Stimulated activated CD4-positive, alpha-beta T cell treated with anti-CD3 and anti-CD28 coated beads, Interleukin-4, amount 100 ng/mL, for 4 hours (primary cell): ENCODE results near the gene PGLYRP1.

Experiments
- DNase-seq, 2 experiments: peaks; one replicate each; pipeline ENCODE4 v3.0.0-alpha.2; 2020

The PGLYRP1 gene

DNA sequence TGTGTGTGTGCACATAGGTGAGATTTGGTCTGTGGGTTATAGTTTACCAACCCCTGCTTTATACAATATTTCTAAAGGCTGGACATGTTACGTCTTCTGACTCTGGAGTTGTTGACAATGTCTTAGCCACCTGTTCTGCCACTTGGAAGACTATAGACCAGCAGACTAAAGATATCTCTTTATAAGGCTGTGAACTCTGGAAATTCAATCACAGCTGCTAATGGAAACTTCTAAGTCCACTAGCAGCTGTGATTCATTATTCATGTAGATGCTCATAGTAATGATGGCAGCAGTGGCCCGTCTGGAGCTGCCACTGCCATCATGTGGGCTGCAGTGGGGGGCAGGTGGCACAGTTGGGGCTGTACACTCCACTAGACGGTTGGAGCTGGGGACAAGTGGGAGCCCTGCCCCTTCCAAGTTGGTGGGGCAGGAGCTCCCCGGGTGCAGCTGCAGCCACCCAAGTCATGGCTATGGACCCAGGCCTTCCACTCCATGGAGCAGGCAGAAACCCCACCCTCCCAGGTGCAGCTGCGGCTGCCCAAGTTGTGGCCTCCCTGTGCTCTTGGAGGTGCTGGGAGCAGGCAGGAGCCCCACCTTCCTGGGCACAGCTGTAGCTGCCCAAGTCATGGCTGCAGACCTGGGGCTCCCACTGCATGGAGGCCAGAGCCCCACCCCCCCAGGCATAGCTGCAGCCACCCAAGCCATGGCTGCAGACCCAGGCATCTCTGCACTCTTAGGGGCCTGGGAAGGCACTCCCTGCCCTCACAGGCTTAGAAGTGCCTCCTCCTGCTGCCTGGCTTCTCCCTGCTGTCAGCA is 9.1 kb upstream of the PGLYRP1 start:
- DNase-seq: no peak

DNA sequence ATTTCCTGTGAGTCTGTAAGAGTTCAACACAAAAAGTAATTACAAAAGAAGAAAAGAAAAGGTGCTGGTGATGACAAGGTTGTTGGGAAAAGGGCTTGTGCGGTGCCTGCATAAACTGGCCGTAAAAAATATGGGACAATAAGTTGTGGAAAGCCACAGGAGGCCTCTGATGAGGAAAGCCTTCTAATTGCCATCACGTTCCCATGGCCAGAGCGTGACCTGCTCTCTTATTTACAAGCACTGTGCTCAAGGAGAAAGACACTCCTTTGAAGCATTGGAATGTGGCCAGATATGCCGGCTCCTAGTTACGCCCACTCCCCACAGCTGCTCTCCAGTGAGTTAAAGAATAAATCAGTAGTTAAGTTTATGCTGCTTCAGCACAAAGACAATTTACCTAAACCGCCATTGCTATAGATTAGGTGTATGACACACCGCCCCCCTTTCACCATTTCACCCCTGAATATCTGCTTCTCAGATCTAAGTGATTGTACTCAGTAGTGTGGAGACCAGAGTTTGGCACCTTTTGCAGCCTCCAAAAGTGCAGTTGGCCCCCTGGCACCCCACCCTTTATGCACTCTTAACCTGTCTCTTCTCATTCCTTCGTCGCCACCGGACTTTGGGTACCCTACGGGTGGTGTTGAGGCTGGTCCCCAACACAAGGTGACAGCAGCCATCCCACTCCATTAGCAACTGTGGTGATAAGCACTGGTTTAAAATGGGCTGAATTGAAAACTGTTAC is 8.1 kb upstream of the PGLYRP1 start:
- DNase-seq: no peak

DNA sequence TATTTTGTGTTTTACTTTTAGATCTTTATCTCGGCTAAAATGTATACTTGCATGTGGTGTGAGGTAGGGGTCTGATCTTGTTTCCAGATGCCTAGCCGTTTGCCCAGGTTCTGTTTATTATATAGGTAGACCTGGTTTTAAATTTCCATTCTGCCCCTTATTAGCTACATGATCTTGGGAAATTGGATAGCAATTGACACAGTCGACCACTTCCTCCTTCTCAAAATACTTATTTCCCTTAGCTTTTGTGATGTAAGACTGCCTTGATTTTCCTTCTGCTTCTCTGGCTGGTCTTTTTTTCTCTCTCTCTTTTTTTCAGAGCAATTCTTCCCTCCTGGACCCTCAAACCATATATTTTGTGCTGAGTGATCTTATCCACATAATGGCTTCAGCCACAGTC is 3.0 kb upstream of the PGLYRP1 start:
- DNase-seq: no peak

DNA sequence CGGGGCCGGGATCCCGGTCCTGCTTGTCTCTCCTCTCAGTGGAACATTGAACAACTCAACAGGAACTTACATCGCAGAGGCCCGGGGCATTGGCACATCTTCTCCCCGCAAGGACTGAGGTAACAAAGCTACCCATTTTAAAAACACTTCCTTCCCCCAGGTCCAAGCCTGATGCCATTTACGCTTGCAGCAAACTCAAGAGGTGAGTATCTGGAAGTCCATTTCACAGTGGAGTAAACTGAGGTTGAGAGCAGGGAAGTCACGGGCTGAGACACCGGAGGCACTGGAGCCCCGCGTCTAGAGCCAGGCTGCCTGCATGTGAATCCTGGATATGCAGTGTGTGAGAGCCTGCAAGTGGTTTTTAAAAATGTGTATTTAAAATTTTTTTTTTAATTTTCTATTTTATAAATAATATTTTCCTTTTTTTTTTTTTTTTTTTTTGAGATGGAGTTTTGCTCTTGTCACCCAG is 492 bp upstream of the PGLYRP1 start:
- no peak for DNase-seq

DNA sequence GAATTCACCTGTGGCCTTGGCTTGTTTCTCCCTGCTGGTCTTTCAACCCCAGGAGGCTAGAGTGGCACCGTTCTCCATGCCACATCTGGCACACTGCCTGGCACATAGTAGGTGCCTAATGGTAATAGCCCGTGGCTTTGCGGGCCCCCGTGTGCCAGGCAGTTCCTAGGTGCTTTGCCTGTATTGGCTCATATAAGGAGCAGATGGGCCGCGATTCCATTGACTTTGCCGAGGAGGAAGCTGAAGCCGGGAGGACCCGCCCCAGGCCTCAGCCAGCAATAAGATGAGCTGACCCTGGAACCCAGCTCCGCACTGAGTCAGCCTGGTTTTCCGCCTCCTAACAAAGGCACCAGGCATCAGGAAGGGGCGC is 807 bp downstream of the PGLYRP1 start:
- no peak for DNase-seq

DNA sequence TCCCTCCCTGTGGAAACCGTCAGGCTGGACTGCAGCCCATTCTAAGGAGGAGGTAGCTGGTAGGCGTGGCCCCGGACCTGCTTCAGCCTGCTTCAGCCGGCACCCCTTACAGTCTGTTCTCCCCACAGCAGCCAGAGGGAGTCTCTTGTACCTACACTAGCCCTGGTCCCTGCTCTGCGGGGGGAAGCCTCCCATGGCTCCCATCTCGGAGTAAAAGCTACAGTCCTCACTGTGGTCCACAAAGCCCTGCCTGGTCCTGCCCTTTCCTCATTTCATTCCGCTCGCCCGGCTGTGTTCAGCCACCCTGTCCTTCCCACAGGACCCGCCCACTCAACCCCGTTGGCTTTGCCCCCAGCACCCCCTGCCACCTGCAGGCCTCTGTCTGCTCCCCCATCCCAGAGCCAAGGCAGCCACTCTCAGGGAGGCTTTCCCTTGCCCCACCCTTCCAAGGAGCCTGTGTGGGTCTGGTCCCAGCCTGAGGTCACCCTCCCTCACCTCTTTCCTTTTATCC is 1.3 kb downstream of the PGLYRP1 start:
- DNase-seq: no peak

DNA sequence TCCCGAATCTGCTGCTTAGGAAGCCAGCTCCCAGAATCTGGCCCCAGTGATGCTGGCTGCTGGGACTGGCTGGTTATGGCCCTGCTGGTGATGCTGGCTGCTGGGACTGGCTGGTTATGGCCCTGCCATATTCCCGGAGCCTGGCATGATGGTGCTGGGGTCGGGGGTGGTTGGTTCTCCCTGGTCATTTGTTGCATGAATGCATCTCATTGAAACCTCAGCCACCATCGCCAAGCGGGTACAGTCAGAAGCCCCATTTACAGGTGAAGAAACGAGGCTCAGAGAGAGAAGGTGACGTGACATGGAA is 2.1 kb downstream of the PGLYRP1 start:
- no peak for DNase-seq

DNA sequence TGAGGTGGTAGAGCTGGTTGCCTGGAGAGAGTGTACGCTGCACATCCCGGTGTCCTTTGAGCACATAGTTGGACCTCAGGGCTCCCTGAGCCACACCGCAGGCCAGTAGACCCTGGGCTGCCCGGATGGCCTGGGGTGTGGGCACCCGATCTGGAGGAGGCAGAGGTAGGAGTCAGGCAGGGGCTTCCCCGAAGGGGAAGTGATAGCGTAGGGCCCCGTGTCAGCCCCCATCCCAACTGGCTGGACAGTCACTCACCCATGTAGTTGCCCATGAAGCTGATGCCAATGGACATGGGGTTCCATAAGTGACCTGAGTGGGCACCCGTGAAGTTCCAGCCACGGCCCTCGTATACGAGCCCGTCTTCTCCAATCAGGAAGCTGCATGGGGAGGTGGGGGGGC is 3.6 kb downstream of the PGLYRP1 start:
- DNase-seq: no peak

DNA sequence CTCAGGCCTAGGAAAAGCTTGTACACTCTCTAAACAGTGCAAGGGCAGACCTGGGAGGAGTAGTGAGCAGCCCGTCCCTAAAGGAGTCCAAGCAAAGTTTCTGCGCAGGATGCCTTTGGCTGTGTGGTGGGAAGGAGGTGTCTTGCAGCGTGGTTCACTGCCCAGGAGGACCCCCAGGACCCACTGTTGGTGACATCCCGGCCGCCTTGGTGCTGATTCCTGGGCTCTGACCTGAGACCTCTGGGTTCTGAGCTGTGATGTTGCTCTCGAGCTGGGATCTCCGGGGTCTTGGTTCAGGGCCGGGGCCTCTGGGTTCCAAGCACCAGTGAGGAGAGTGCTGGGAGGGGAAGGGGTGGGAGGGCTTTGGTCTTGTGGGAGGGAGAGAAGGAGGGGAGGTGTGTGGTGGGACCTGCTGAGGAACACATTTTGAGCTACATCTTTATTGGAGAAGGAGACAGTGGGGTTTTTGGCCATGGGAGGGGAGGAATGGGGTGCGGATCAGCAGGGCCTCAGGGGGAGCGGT is 4.1 kb downstream of the PGLYRP1 start:
- DNase-seq: no peak

DNA sequence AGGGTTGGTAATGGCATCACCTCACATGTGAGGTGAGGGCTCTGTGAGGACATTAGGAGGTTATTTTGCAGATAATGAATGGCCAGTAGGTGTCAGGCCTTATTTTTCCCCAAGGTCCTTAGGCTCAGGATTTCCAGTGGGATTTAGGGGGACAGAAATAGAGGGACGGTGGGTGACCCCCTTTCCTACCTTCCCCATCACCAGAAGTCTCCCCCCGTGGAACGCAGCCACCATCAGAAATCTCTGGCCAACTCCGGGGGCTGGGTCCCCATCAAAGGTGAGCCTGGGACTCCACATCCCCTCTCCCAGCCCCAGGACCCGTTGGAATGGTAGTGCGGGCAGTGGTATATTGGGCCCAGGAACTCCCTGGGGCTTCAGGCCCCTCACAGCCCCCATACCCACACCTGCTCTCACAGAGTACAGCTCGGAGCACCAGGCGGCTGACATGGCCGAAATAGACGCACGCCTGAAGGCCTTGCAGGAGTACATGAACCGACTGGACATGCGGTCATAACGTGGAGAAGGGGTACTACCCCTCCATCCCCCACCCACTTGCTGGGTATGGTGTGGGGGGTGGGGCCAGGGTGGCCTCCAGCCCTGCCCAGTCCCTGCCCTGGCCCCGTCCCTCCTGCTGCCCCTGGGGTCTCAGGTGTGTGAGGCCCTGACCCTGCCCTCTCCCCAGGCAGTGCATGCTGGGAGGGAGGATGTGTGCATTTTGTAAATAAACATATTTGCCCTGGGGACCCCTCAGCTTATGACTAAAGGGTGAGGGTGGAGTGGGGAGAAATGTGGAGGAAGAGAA is 4.8 kb downstream of the PGLYRP1 start:
- DNase-seq: no peak

DNA sequence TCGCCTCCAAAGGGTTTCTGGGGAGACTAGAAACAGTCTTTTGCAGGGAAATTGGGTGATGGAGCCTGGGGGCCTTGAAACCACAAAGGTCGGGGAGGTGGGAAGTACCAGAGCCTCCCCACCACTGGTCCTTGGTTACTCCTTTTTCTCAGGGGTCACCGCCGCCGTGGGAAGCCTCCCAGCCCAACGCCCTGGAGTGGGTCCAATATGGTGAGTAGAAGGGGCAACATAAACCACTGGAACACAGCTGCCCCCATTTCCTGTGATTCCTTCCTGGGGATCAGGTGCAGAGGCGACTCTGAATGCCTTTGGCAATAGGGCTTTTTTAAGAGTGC is 5.8 kb downstream of the PGLYRP1 start:
- DNase-seq: no peak

DNA sequence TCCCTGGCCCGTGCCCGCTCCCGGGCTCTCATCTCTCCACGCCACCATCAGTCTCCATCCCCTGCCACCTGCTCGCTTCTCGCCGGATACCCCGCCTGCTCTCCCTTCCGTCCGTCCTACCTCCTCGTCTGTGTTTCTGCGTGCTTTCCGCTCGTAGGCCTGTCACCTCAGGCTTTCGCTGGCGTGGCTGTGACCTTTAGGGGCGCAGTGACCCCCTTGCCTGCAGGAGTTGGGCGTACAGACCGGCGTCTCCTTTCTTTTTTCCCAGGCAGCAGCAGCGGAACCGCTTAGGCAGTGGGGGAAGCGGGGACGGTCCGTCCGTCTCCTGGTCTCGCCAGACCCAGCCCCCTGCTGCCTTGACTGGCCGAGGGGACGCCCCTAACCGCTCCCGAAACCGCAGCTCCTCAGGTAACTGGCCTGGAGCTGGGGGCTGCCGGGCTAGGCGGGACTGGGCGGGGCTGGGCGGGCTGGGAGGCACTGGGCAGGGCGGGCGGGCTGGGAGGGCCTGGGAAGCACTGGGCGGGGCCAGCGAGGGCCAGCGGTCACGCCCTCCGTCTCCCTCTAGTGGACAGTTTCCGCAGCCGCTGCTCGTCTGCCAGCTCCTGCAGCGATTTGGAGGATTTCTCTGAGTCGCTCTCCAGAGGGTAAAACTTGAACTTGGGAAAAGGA is 6.3 kb downstream of the PGLYRP1 start:
- peak; percentile 74 to 83 for DNase-seq

DNA sequence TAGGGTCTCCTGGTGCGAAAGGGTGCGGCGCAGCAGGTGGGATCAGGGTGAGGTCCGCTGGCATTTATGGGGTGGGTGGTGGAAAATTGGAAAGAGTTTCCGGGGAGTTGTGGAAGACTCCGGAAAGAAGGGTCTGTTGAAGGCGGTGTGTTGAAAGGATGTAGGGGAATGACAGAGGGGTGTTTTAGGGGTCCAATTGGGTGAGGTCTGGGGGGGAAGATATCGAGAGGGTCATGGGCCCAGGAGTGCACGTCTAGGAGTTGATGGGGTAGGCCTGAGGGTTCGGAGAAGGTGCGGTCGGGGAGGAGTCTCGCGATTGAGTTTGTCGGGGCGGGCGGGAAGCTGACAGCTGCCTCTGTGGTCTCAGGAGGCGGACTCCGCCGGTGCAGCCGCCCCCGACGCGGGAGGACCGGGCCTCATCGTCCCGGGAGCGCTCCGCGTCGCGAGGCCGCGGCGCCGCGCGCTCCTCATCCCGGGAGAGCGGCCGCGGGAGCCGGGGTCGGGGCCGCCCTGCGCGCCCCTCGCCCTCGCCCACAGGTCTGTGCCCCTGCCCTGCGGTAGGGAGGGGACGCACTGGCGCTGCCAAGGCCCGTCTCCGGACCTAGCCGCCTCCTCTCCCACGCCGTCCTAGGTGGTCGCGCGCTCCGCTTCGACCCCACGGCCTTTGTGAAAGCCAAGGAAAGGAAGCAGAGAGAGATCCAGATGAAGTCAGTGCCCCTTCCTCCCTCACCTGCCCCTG is 7.0 kb downstream of the PGLYRP1 start:
- peak; percentile 34 to 40 for DNase-seq

DNA sequence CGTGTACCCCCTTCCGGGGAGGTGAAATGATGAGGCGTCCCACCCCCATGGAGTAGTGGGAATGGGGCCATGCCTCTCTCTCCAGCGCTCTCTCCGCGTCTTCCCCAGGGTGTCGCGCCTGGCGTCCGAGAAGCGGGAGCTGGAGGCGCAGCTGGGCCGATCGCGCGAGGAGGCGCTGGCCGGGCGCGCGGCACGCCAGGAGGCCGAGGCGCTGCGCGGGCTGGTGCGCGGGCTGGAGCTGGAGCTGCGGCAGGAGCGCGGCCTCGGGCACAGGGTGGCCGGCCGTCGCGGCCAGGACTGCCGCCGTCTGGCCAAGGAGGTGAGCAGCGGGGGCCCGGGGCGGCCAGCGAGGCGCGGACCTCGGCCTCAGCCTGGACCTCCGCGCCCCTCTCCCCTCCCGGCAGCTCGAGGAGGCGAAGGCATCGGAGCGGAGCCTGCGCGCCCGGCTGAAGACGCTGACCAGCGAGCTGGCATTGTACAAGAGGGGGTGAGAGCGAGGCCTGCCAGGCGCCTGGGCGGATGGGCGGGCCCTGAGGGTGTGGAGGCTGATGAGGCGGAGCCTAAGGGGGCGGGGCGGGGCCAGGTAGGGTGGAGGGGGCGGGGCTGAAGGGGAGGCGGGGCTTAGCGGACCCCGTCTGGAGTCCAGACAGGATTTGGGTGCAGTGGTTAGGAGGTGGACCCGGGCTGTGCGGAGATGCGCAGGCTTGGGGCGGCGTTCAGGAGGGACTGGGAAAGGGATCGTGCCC is 7.7 kb downstream of the PGLYRP1 start:
- peak; percentile 56 to 68 for DNase-seq

DNA sequence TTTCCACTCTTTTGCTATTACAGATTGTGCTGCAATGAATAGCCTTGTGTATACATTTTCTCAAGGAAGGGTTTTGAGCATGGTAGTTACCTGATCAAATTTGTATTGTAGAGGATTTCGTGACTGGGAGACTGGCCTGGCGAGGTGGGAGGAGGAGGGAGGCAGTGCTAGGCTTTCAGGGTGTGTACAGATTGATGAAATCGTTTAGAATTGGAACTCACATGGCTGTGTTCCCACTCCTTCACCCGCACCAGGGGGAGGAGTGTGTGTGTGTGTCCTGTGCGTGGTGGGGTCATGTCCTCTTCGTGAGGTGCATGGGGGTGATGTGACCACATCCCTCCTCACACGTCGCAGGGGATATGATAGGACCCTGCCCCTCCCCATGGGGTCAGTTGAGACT is 8.3 kb downstream of the PGLYRP1 start:
- DNase-seq: no peak

DNA sequence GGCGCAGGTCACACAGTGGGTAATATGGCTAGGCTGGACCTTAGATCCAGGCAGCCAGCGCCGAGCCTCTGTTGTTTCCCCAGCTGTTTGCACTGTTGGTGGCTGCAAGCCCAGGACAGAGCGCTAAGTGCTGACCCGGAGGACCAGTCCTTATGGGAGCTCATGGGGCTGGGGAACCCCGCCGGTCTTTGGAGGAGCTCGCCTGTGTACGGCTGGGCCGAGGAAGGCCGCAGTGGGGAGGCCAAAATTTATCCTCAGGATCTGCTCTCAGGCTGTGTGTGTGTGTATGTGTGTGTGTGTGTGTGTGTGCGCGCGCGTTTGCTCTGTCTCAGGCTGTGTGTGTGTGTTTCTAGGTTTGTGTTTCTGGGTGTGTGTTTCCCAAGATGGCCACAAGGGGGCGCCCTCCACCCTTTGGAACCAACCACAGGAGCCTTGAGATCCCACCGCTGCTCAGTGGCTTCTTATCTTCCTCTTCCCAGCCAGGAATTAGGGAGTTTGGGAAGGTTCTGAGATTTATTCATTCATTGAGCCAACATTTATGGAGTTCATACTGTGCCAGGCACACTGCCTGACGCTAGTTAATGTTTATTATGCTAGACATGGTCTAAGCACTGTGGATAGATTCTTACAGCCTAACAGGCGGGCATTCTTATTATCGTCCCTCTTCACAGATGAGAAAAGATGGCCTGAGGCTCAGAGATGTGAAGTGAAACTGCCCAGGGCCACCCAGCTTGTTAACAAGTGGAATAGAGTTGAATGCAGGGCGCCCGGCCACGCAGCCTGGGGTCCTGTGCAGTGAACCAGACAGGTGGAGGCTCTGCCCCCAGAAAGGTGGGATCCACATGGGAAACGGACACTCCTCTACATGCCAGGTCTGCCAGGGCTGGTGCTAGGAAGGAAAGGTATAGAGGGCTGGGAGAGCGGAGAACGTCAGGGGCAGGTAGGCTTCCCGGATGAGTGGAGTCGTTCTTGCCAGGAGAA is 13.0 kb downstream of the PGLYRP1 start:
- DNase-seq: peak; percentile 41 to 59

DNA sequence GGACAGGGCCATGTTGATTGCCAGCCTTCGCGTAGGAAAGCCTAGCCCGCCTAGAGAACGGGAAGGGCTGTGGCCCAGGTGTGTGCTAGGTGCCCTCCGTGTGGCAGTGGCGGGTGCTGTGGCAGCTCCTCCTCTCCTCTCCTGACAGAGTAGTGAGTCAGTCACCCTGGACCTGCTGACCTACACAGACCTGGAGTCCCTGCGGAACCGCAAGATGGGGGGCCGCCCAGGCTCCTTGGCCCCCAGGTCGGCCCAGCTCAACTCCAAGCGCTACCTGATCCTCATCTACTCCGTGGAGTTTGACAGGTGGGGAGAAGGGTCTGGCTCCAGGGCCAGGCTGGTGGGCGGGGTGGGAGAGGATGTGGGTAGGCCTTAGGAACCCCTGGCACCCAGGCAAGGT is 16.4 kb downstream of the PGLYRP1 start:
- DNase-seq: no peak

DNA sequence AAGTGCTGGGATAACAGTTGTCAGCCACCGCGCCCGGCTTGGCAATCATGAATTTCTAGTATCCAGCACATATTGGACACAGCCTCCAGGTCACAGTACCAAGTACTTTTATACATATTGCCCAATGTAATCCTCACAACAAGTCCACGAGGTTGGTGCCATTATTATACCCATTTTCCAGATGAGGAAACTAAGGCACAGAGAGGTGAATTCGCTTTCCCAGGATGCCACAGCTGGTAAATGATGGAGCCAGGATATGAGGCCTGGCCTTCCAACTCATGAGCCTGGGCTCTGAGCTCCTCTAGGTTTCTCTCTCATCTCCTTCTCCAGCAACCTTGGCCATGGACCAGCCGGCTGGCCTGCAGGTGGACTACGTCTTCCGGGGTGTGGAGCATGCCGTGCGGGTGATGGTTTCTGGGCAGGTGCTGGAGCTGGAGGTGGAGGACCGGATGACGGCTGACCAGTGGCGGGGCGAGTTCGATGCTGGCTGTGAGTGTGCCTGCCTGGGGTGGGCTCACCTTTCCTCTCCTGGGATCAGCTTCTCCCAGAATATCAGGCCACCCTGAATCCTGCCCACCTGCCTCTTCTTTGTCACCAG is 20.1 kb downstream of the PGLYRP1 start:
- no peak for DNase-seq

DNA sequence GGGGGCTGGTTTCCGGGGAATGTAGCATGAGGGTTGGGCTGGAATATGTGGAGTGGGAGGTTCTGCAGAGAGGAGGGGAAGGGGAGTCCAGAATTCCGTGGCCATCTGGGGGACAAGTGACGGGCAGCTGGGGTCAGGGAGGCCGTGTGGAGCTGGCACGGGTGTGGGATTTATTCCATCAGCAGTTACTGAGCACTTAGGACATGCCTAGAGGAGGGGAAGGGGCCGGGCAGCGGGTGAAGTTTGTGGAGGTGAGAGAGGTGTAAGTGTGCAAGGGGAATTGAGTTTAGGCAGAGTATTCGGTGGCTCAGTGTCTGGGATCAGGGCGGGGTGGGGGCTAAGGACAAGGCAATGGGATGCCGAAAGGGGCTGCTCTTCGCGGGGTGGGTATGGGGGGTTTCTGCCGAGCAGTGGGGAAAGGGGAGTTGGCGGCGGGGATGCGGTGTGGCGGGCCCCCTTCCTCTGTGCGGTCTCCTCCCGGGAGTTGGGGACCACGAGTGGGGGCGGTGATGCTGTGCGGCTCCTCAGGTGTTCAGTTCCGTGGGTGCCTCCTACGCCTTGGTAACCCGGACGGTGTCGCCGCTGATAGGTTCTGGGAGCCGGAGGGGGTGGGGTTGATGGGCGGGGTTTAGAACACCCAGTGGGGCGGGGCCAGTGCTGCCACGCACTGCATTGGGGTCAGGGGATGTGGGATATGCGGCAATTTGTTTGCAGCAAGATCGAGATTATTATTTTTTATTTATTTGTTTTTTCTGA is 22.2 kb downstream of the PGLYRP1 start:
- peak; percentile 63 to 83 for DNase-seq
